ENCODE data around the gene FRAS1.
"Not testable (repeated sequence)": the region's sequence is repeated elsewhere in the genome, so short reads cannot be mapped to it uniquely, and the experiment has no call there.

Gene FRAS1

GRCh38 chr4:78265006-78265405 is 207.9 kb downstream of the FRAS1 start:
- no peak for FAIRE-seq
- DNase-seq (ENCODE audit: insufficient read length, low spot score) = no peak
- no peak for TF ChIP-seq CTCF (IDR thresholded peaks at IDR 0.05; ENCODE audit: insufficient read depth, missing control alignments)

GRCh38 chr4:78267790-78268189 is 210.7 kb downstream of the FRAS1 start:
- no peak for TF ChIP-seq CTCF (IDR thresholded peaks at IDR 0.05; ENCODE audit: insufficient read depth, missing control alignments)
- FAIRE-seq = no peak
- DNase-seq (ENCODE audit: insufficient read length, low spot score) = no peak

- no peak for TF ChIP-seq CTCF (IDR thresholded peaks at IDR 0.05; ENCODE audit: insufficient read depth, missing control alignments)
- FAIRE-seq = no peak
- DNase-seq (ENCODE audit: insufficient read length, low spot score) = no peak
Measured at GRCh38 chr4:78268597-78268996, 211.5 kb downstream of the FRAS1 start.

- FAIRE-seq; DNase-seq (ENCODE audit: insufficient read length, low spot score): not testable (repeated sequence)
Measured at GRCh38 chr4:78275450-78275849, 218.3 kb downstream of the FRAS1 start.

- no peak for DNase-seq (ENCODE audit: insufficient read length, low spot score)
- TF ChIP-seq CTCF (IDR thresholded peaks at IDR 0.05; ENCODE audit: insufficient read depth, missing control alignments) = no peak
- FAIRE-seq = no peak
Measured at GRCh38 chr4:78286281-78286680, 229.2 kb downstream of the FRAS1 start.

- no peak for FAIRE-seq
- no peak for TF ChIP-seq CTCF (IDR thresholded peaks at IDR 0.05; ENCODE audit: insufficient read depth, missing control alignments)
- DNase-seq (ENCODE audit: insufficient read length, low spot score) = no peak
Measured at GRCh38 chr4:78288327-78288726, 231.2 kb downstream of the FRAS1 start.

GRCh38 chr4:78291277-78291676 is 234.2 kb downstream of the FRAS1 start:
- TF ChIP-seq CTCF (IDR thresholded peaks at IDR 0.05; ENCODE audit: insufficient read depth, missing control alignments) = no peak
- DNase-seq (ENCODE audit: insufficient read length, low spot score) = no peak
- FAIRE-seq = no peak

- FAIRE-seq (no peak), DNase-seq (ENCODE audit: insufficient read length, low spot score) (no peak)
- TF ChIP-seq CTCF (IDR thresholded peaks at IDR 0.05; ENCODE audit: insufficient read depth, missing control alignments) = no peak
Measured at GRCh38 chr4:78292341-78292740, 235.2 kb downstream of the FRAS1 start.

Data from D721Med (cell line).